Neural progenitor cell (in vitro differentiated cells): Measurements from ENCODE around the gene RBFOX1.

ENCODE experiments used
- EZH2 ChIP-seq: fragments of 200-600 bp; sonication (generic); IDR thresholded peaks from 2 replicates; pipeline ENCODE4 v1.6.1; 2017; ENCODE audit warnings: antibody characterized with exemption, mild to moderate bottlenecking, moderate library complexity
- EZH2phosphoT487 ChIP-seq: fragments of 200-600 bp; sonication (generic); IDR thresholded peaks from 2 replicates; pipeline ENCODE4 v1.6.1; 2017; ENCODE audit warnings: antibody characterized with exemption

DNA sequence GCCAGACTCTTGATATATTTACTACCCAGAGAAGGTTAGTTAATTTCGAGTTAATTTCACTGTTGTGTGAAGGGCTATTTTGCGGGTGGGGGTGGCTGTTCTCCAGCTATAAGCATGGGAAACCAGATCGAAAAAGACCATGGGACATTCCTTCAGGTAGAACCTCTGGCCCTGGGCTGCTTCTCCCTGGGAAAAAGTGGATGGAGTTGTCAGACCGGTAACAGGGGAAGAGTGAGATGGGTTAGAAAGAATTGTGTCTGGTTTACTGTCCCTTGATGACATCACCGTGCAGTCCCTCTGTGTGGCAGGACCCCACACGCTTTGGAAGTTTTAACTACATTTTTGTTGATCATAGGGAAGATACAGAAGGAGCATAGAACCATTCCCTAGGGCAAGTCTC, 296.3 kb downstream of the RBFOX1 start:
- TF ChIP-seq EZH2phosphoT487: no peak
- no peak for TF ChIP-seq EZH2
